Pancreas (tissue), 10 donors: Measurements from ENCODE around the gene SAP130. TPM values are rescaled to one million over a fixed set of nuclear protein-coding genes. Genes with fewer than 3 reads are reported as not detected.

Experiments
- ATAC-seq, 4 donors: fragments of 200-7000 bp; cut with Tn5 transposase; one replicate each; pipeline versions ENCODE4 v1.8.0 to v1.9.1; 2020; ENCODE audit warnings: mild to moderate bottlenecking in 4 of 4, moderate library complexity in 4 of 4
- DNase-seq, 6 donors: peaks; one replicate each; pipeline ENCODE4 v3.0.0-alpha.2; 2020
- FAIRE-seq: peaks from 2 replicates; lab custom pipeline; 2012; peaks lifted over from hg19 to GRCh38; lab: Jason Lieb, UNC
- H3K27ac ChIP-seq, 4 donors: fragments of 200-600 bp; sonication (generic); 1 replicate in 3 of 4; 2 replicates in 1 of 4; pipeline versions ENCODE4 v1.5.0 to v1.8.0; 2020
- H3K27me3 ChIP-seq, 4 donors: fragments of 200-600 bp; one replicate each; pipeline ENCODE4 v1.8.0; 2021
- H3K36me3 ChIP-seq, 3 donors: fragments of 200-600 bp; sonication (generic) in 1 of 3; one replicate each; pipeline versions ENCODE4 v1.5.0 to v1.8.0; 2020 to 2021
- H3K4me1 ChIP-seq, 3 donors: fragments of 200-600 bp; one replicate each; pipeline ENCODE4 v1.8.0; 2021
- H3K4me3 ChIP-seq, 4 donors: fragments of 200-600 bp; sonication (generic) in 2 of 4; one replicate each; pipeline versions ENCODE4 v1.5.0 to v1.8.0; 2020 to 2021
- H3K9me3 ChIP-seq, 4 donors: fragments of 200-600 bp; one replicate each; pipeline ENCODE4 v1.8.0; 2021
- WGBS, 2 donors: extraction: QIAGEN DNeasy Blood & Tissue Kit; methylation state at CpG; one replicate each; pipeline ENCODE4 v1.1.7; 2013; 5-methylcytosine and 5-hydroxymethylcytosine counted together
- intact Hi-C, 3 donors: fragments of 100-400 bp; cut with DNase I; formaldehyde crosslinking; loops; one replicate each; pipeline versions ENCODE4 v1.11.1 to v1.14.2; 2022
- polyA plus RNA-seq, 2 donors: library from polyadenylated mRNA; stranded (reverse); fragments of 200-250 nt; gene quantifications; one replicate each; pipeline ENCODE4 v1.2.3, GENCODE V29; 2013
- total RNA-seq, 6 donors: library from RNA; stranded (reverse); fragmentation: NEBNext Ultra II Directional in 4 of 6; extraction: Animal tissue kit (Norgen Biotek cat#: 25700) in 4 of 6; gene quantifications; one replicate each; pipeline versions ENCODE4 v1.2.1 to v1.2.4, GENCODE V29; 2021 to 2023
- TF ChIP-seq, protein P1 (sequence below), 4 donors: fragments of 200-600 bp; sonication (generic) in 3 of 4; IDR thresholded peaks; one replicate each; pipeline versions ENCODE4 v1.5.0 to v1.8.0; 2021; ENCODE audit warnings: antibody characterized with exemption in 4 of 4
- donor health status: healthy with polysubstance abuse.
- donor health status: DM: no; HTN: no; CAD: no; lungs with moderate emphysema.
- donor health status: DM: no; HTN: no; CAD: no.
- donor health status: control.
- donor health status: control.
- donor health status: Bipolar disorder and iron deficiency.
- donor health status: DM: yes; HTN: yes; CAD: no.
- donor health status: DM: no; HTN: no; CAD: no.
- donor health status: DM: no; HTN: no; CAD: no.
- donor health status: DM: yes; HTN: yes; CAD: no.

SAP130 gene
- total and polyA plus RNA-seq, 8 donors = 4.5 to 14.1 (median 9.3) TPM

DNA sequence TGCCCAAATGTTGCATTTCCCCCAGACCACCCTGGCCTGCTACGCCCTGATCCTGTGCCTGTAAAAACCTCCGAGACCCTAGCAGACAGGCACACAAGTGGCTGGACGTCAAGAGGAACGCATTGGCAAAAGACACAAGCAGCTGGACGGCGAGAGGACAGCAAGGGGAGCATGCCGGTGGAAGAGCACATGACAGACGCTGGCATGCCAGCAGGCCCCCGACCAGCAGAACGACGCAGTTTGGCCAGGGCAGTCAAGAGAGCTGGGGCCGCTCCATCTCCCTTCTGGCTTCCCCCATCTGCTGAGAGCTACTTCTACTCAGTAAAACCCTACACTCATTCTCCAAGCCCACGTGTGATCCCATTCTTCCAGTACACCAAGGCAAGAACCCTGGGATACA is 42.1 kb downstream of the SAP130 start:
- Histone ChIP-seq H3K27ac (no peak overlapping the region), H3K36me3 (peaks cover 0 to 45% (median 18%) of the 10 kb centered on the region in 3 donors), H3K4me3 (no peak overlapping the region), H3K9me3 (no peaks in the 10 kb centered on the region), H3K4me1 (no peaks in the 10 kb centered on the region), H3K27me3 (no peaks in the 10 kb centered on the region)
- no peak for DNase-seq
- intact Hi-C loops = no loop called here
- no peak for FAIRE-seq
- 93 to 95% methylated on average over 13 of the region's 13 CpGs for WGBS, 2 donors
- TF ChIP-seq, protein P1, sequence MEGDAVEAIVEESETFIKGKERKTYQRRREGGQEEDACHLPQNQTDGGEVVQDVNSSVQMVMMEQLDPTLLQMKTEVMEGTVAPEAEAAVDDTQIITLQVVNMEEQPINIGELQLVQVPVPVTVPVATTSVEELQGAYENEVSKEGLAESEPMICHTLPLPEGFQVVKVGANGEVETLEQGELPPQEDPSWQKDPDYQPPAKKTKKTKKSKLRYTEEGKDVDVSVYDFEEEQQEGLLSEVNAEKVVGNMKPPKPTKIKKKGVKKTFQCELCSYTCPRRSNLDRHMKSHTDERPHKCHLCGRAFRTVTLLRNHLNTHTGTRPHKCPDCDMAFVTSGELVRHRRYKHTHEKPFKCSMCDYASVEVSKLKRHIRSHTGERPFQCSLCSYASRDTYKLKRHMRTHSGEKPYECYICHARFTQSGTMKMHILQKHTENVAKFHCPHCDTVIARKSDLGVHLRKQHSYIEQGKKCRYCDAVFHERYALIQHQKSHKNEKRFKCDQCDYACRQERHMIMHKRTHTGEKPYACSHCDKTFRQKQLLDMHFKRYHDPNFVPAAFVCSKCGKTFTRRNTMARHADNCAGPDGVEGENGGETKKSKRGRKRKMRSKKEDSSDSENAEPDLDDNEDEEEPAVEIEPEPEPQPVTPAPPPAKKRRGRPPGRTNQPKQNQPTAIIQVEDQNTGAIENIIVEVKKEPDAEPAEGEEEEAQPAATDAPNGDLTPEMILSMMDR (IDR thresholded peaks at IDR 0.05) = no peak
- no peak for ATAC-seq

DNA sequence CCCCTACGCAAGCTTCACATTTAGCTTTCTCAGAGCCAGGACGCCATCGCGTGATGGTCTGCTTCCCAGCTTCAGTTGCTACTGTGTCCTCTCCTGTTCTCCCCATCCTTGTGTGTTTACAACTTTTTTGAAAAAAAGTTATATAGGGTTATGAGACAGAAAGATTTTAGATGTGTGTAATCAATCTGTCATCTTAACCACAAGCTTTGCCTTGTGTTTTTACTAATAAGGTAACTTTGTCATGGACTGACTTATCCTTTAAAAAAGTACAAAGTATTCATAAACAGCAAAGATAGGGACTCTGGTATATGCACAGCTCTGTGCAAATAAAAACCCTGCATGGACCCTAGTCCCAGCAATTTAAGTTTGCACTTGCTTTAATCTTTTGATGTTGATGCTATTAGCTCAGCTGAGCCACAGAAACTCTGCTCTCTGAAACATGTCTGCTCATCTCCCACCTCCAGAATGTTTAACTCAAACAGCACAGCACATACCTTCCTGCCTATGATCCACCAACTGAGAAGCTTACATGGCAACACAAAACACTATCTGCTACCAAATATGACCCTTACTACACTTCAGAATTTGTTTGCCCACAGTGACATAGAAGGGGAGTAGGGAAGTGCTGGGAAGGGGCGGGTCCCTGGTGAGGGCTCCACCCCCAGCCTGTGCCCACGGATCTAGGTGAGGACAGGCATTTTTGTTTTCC is 42.7 kb downstream of the SAP130 start:
- H3K4me3 ChIP-seq = no peak overlapping the region
- no peak for DNase-seq
- TF ChIP-seq, protein P1 (IDR thresholded peaks at IDR 0.05) = no peak
- no peaks in the 10 kb centered on the region for H3K4me1 ChIP-seq
- intact Hi-C loops = no loop called here
- FAIRE-seq = no peak
- ATAC-seq = no peak
- H3K36me3 ChIP-seq = peaks cover 0 to 42% (median 18%) of the 10 kb centered on the region in 3 donors
- no peaks in the 10 kb centered on the region for H3K9me3 ChIP-seq
- H3K27me3 ChIP-seq = no peaks in the 10 kb centered on the region
- 89 to 94% methylated on average over 6 of the region's 6 CpGs for WGBS, 2 donors
- H3K27ac ChIP-seq = no peak overlapping the region

DNA sequence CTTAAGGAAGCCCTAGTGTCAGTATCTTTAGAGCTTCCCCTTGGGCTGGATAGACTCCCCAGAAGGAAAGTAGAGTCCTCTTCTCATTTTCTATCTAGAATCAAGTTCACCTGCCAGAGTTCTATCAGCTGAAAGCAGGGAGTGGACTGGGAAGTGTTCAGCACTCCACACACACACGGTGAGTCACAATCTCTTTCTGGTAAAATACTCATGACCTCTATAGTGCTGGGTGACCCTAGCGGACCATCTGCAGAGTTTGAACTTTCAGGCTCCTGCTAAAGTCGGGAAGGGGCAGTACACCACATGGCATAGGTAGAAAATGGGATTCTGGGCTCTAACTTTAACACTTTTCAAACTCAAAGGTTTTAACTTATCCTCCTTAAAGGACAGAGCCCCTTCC is 43.3 kb downstream of the SAP130 start:
- H3K4me1 ChIP-seq = no peaks in the 10 kb centered on the region
- no peak for FAIRE-seq
- no peak overlapping the region for H3K27ac ChIP-seq
- DNase-seq = no peak
- intact Hi-C loops = no loop called here
- H3K36me3 ChIP-seq = peaks cover 0 to 42% (median 18%) of the 10 kb centered on the region in 3 donors
- no peak for ATAC-seq
- no peak overlapping the region for H3K4me3 ChIP-seq
- TF ChIP-seq, protein P1 (IDR thresholded peaks at IDR 0.05) = no peak
- no peaks in the 10 kb centered on the region for H3K9me3 ChIP-seq
- 81 to 82% methylated on average over 3 of the region's 3 CpGs for WGBS, 2 donors
- H3K27me3 ChIP-seq = no peaks in the 10 kb centered on the region

DNA sequence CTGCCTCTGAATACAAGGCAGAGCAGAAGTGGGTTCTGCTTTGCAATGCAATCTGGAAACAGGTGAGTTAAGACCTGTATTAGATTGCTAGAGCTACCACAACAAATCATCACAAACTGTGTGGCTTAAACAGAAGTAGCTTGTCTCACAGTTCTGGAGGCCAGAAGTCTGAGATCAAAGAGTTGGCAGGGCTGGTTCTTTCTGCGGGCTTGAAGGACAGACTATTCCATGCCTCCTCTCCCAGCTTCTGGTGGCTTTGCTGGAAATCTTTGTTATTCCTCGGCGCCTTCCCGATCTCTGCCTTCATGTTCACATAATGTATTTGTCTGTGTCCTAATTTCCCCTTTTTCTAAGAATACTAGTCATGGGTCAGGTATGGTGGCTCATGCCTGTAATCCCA is 58.4 kb downstream of the SAP130 start:
- DNase-seq (no peak), ATAC-seq (no peak), FAIRE-seq (no peak)
- H3K27ac ChIP-seq = no peak overlapping the region
- intact Hi-C loops = no loop called here
- H3K9me3 ChIP-seq = no peaks in the 10 kb centered on the region
- H3K4me1 ChIP-seq = peaks cover 0 to 4% (median 0%) of the 10 kb centered on the region in 3 donors
- no peaks in the 10 kb centered on the region for H3K36me3 ChIP-seq
- TF ChIP-seq, protein P1 (IDR thresholded peaks at IDR 0.05) = no peak
- H3K27me3 ChIP-seq = no peaks in the 10 kb centered on the region
- no peak overlapping the region for H3K4me3 ChIP-seq
- WGBS, 2 donors = 86 to 89% methylated on average over 4 of the region's 4 CpGs
